Calu3 (cell line): ENCODE results near the gene CLIC3. TPM values are rescaled to one million over a fixed set of nuclear protein-coding genes. Genes with fewer than 3 reads are reported as not detected.
A peak's percentile ranks its signal among the peaks of the same experiment; 100 is the strongest.

ENCODE experiments used
- BruUV-seq: library from RNA; stranded (reverse); fragments of 400-500 nt; replicated peaks from 2 replicates; lab custom pipeline; 2021; lab: Mats Ljungman, UMichigan
- CTCF ChIA-PET: fragments of 300-600 bp; sonication (Branson Sonifier 250); formaldehyde crosslinking; loops from one replicate; lab custom pipeline; 2022; ENCODE audit warnings: antibody characterized with exemption; lab: Charles Lee
- DNase-seq: peaks from one replicate; pipeline ENCODE4 v3.0.0; 2022
- H3K27ac Mint-ChIP-seq: one replicate; pipeline ENCODE4 v1.8.0; 2022; ENCODE audit warnings: mixed read lengths; ENCODE audit not compliant: unreplicated experiment
- H3K27me3 Mint-ChIP-seq: one replicate; pipeline ENCODE4 v1.8.0; 2022; ENCODE audit warnings: mixed read lengths; ENCODE audit not compliant: unreplicated experiment
- H3K36me3 Mint-ChIP-seq: one replicate; pipeline ENCODE4 v1.8.0; 2022; ENCODE audit warnings: mild to moderate bottlenecking, moderate library complexity, mixed read lengths; ENCODE audit not compliant: insufficient read depth, unreplicated experiment
- H3K4me1 Mint-ChIP-seq: one replicate; pipeline ENCODE4 v1.8.0; 2022; ENCODE audit warnings: mild to moderate bottlenecking, low read depth, mixed read lengths; ENCODE audit not compliant: unreplicated experiment
- H3K4me3 Mint-ChIP-seq: one replicate; pipeline ENCODE4 v1.8.0; 2022; ENCODE audit warnings: mild to moderate bottlenecking, low read depth, moderate library complexity, mixed read lengths; ENCODE audit not compliant: unreplicated experiment
- H3K9me3 Mint-ChIP-seq: one replicate; pipeline ENCODE4 v1.8.0; 2022; ENCODE audit warnings: low read depth, mixed read lengths; ENCODE audit not compliant: unreplicated experiment
- CTCF ChIP-seq: fragments of 200-600 bp; IDR thresholded peaks from one replicate; pipeline ENCODE4 v1.8.0; 2022; ENCODE audit warnings: antibody characterized with exemption; ENCODE audit not compliant: unreplicated experiment
- intact Hi-C: fragments of 100-400 bp; cut with micrococcal nuclease; formaldehyde crosslinking; loops from one replicate; pipeline ENCODE4 v1.10.0; 2022; ENCODE audit not compliant: unreplicated experiment
- total RNA-seq: library from RNA; stranded (reverse); gene quantifications from 2 replicates; pipeline ENCODE4 v1.2.3, GENCODE V29; 2022

Gene CLIC3
- total RNA-seq, 1 experiment from 2014 or later: 0.35 TPM

GRCh38 chr9:137039611-137040366 lies 43.4 kb upstream of the CLIC3 start:
- no peak for DNase-seq
- no peak overlapping the region for H3K27ac Mint-ChIP-seq
- peaks cover 2% of the 10 kb centered on the region for H3K4me1 Mint-ChIP-seq
- BruUV-seq: TSS peak; percentile 58
- H3K36me3 Mint-ChIP-seq: peaks cover 20% of the 10 kb centered on the region
- CTCF ChIA-PET: no interaction called here
- H3K9me3 Mint-ChIP-seq: no peaks in the 10 kb centered on the region
- H3K4me3 Mint-ChIP-seq: no peak overlapping the region
- no peak for TF ChIP-seq CTCF
- H3K27me3 Mint-ChIP-seq: no peaks in the 10 kb centered on the region
- intact Hi-C loops: no loop called here

- peaks cover 18% of the 10 kb centered on the region for H3K36me3 Mint-ChIP-seq
- H3K4me3 Mint-ChIP-seq: no peak overlapping the region
- CTCF ChIA-PET: no interaction called here
- DNase-seq: no peak
- no peaks in the 10 kb centered on the region for H3K9me3 Mint-ChIP-seq
- no peak for TF ChIP-seq CTCF
- H3K27me3 Mint-ChIP-seq: no peaks in the 10 kb centered on the region
- intact Hi-C loops: no loop called here
- H3K27ac Mint-ChIP-seq: no peak overlapping the region
- no TSS peak for BruUV-seq
- H3K4me1 Mint-ChIP-seq: peaks cover 8% of the 10 kb centered on the region
These were observed 42.5 kb upstream of the CLIC3 start for GRCh38 chr9:137038916-137039315.

GRCh38 chr9:137037483-137037882 lies 41.1 kb upstream of the CLIC3 start:
- no peaks in the 10 kb centered on the region for H3K27me3 Mint-ChIP-seq
- CTCF ChIA-PET: interaction anchor here (0.7 kb wide), 1 partner anchor 9 kb away, joined by 4 read pairs; the partner anchor contains the start of gene NPDC1
- no TSS peak for BruUV-seq
- intact Hi-C loops: no loop called here
- TF ChIP-seq CTCF: no peak
- no peak overlapping the region for H3K27ac Mint-ChIP-seq
- H3K36me3 Mint-ChIP-seq: peaks cover 18% of the 10 kb centered on the region
- H3K4me1 Mint-ChIP-seq: peaks cover 8% of the 10 kb centered on the region
- no peak overlapping the region for H3K4me3 Mint-ChIP-seq
- no peak for DNase-seq
- no peaks in the 10 kb centered on the region for H3K9me3 Mint-ChIP-seq

- Mint-ChIP-seq H3K27ac (no peak overlapping the region), H3K36me3 (peaks cover 14% of the 10 kb centered on the region), H3K4me3 (no peak overlapping the region), H3K27me3 (no peaks in the 10 kb centered on the region), H3K9me3 (no peaks in the 10 kb centered on the region), H3K4me1 (peaks cover 8% of the 10 kb centered on the region)
- BruUV-seq: no TSS peak
- no peak for DNase-seq
- intact Hi-C loops: no loop called here
- TF ChIP-seq CTCF: no peak
- CTCF ChIA-PET: no interaction called here
These were observed 40.7 kb upstream of the CLIC3 start for GRCh38 chr9:137037035-137037434.
